C4-2B (cell line): ENCODE results near the gene SORCS1.

Experiments used
- CTCF ChIP-seq: fragments of 450-650 bp; conservative IDR thresholded peaks from 2 replicates; pipeline ENCODE4 v1.5.1; 2017; ENCODE audit warnings: mild to moderate bottlenecking
- ZFX ChIP-seq: fragments of 450-650 bp; IDR thresholded peaks from 2 replicates; pipeline ENCODE4 v1.6.1; 2017

GRCh38 chr10:106929291-106929895 lies 235.1 kb downstream of the SORCS1 start:
- TF ChIP-seq CTCF (no peak), ZFX (no peak)
